K562 (cell line): ENCODE data around the gene HYAL3. TPM values are rescaled to one million over a fixed set of nuclear protein-coding genes. Genes with fewer than 3 reads are reported as not detected.

Experiments used
- BHLHE40 ChIP-seq: IDR thresholded peaks from 2 replicates; pipeline ENCODE4 v1.6.1; 2011; ENCODE audit warnings: low read length, improper control_type of control experiment
- CTCFL ChIP-seq: IDR thresholded peaks from 2 replicates; pipeline ENCODE4 v1.6.1; 2011; ENCODE audit warnings: borderline replicate concordance, low read depth, mild to moderate bottlenecking, moderate library complexity, low read length; ENCODE audit not compliant: insufficient read depth, poor library complexity, severe bottlenecking
- ELF2 ChIP-seq: fragments of 250-450 bp; sonication (Bioruptor Pico); IDR thresholded peaks from 2 replicates; pipeline ENCODE4 v1.5.0; 2021; ENCODE audit warnings: mild to moderate bottlenecking
- FOXP1 ChIP-seq: sonication (generic); formaldehyde crosslinking; IDR thresholded peaks from 2 replicates; pipeline ENCODE4 v1.8.0; 2022; ENCODE audit warnings: mild to moderate bottlenecking, missing genetic modification reagents
- HDAC2 ChIP-seq: fragments of 450-650 bp; IDR thresholded peaks from 2 replicates; pipeline ENCODE4 v1.6.1; 2016; ENCODE audit warnings: mild to moderate bottlenecking
- MBD2 ChIP-seq: sonication (generic); IDR thresholded peaks from 2 replicates; pipeline ENCODE4 v1.6.1; 2016; ENCODE audit warnings: low read depth, borderline replicate concordance
- PHTF2 ChIP-seq: fragments of 250-450 bp; sonication (Bioruptor Pico); IDR thresholded peaks from 2 replicates; pipeline ENCODE4 v1.5.0; 2021; ENCODE audit warnings: mild to moderate bottlenecking
- RBBP5 ChIP-seq: fragments of 200-600 bp; sonication (generic); IDR thresholded peaks from 2 replicates; pipeline ENCODE4 v1.6.1; 2012; ENCODE audit warnings: borderline replicate concordance, mild to moderate bottlenecking, low read length, control low read depth, inconsistent platforms; ENCODE audit not compliant: insufficient read depth, poor library complexity, severe bottlenecking
- RBM39 ChIP-seq: fragments of 200-400 bp; formaldehyde crosslinking; optimal IDR thresholded peaks from 2 replicates; pipeline ENCODE3; 2018; ENCODE audit warnings: low read depth, low read length
- SUPT5H ChIP-seq: fragments of 450-650 bp; IDR thresholded peaks from 2 replicates; pipeline ENCODE4 v1.6.1; 2016
- ZMIZ1 ChIP-seq, 2 experiments: fragments of 150-350 bp in 1 of 2; IDR thresholded peaks; 2 replicates each; pipeline ENCODE4 v1.6.1; 2012 to 2016; ENCODE audit warnings: low read depth in 2 of 2, low read length in 2 of 2, mild to moderate bottlenecking in 1 of 2, moderate library complexity in 1 of 2
- ZNF133 ChIP-seq: fragments of 250-450 bp; sonication (Bioruptor Pico); IDR thresholded peaks from 2 replicates; pipeline ENCODE4 v1.4.0; 2020; ENCODE audit warnings: mild to moderate bottlenecking
- ZNF146 ChIP-seq: IDR thresholded peaks from one replicate; pipeline ENCODE4 v1.6.1; 2018; ENCODE audit warnings: missing compliant biosample characterization; ENCODE audit not compliant: unreplicated experiment
- ZSCAN29 ChIP-seq: fragments of 450-650 bp; IDR thresholded peaks from 2 replicates; pipeline ENCODE4 v1.6.1; 2017
- polyA plus RNA-seq, 8 experiments: library from polyadenylated mRNA; depleted of rRNA in 4 of 8; stranded (reverse) in 5 of 8; unstranded in 3 of 8; fragments of >200 nt; fragmentation: Nextera tagmentation in 2 of 8; fragmentation: Illumina TruSeq in 1 of 8; extraction: Ambion mirVana in 2 of 8; extraction: Trizol in 1 of 8; gene quantifications; 2 replicates each; pipeline versions ENCODE4 v1.2.1 to v1.2.3, GENCODE V29; 2011 to 2014; ENCODE audit warnings: inconsistent platforms in 1 of 8, missing spikeins in 1 of 8
- total RNA-seq, 7 experiments: library from RNA; depleted of rRNA in 6 of 7; stranded (reverse); fragments of >200 nt in 6 of 7; fragmentation: Illumina TruSeq in 2 of 7; extraction: Trizol in 2 of 7; gene quantifications; 2 replicates each; pipeline versions ENCODE4 v1.2.1 to v1.2.3, GENCODE V29; 2011 to 2021; ENCODE audit warnings: low replicate concordance in 1 of 7
- TF ChIP-seq, protein P1 (sequence below): sonication (generic); formaldehyde crosslinking; IDR thresholded peaks from 2 replicates; pipeline ENCODE4 v1.8.0; 2022; ENCODE audit warnings: missing genetic modification reagents, mild to moderate bottlenecking, moderate library complexity, borderline replicate concordance
- TF ChIP-seq, protein P2 (sequence below), 2 experiments: fragments of 450-650 bp in 1 of 2; sonication (generic) in 1 of 2; formaldehyde crosslinking in 1 of 2; IDR thresholded peaks in 1 of 2; conservative IDR thresholded peaks in 1 of 2; 2 replicates each; pipeline versions ENCODE4 v1.6.1 to v1.8.1; 2016 to 2023; ENCODE audit warnings: mild to moderate bottlenecking in 2 of 2, moderate library complexity in 2 of 2, inconsistent platforms in 1 of 2, missing genetic modification reagents in 1 of 2
- TF ChIP-seq, protein P3 (sequence below): sonication (generic); formaldehyde crosslinking; IDR thresholded peaks from 2 replicates; pipeline ENCODE4 v1.4.0; 2020; ENCODE audit warnings: mild to moderate bottlenecking, missing genetic modification reagents

The HYAL3 gene
- total and polyA plus RNA-seq, 9 of the 15 experiments (the other 6 are each of a cell fraction or from before 2014, with no cell fraction given): 0.38 to 9.1 (median 6.8) TPM

- TF ChIP-seq ZMIZ1 (IDR thresholded peaks at IDR 0.05; ENCODE audit: low read depth in 2 of 2, low read length in 2 of 2) (no peak), ZSCAN29 (no peak), PHTF2 (no peak), ZNF133 (CRISPR knock-in tag) (no peak), MBD2 (no peak), RBM39 (no peak), ELF2 (CRISPR knock-in tag) (no peak), ZNF146 (CRISPR knock-in tag) (no peak), HDAC2 (no peak), CTCFL (peak; percentile 91), SUPT5H (0 out of 2 replicates have a peak, but pooled peaks have one; percentile 41), RBBP5 (peak; percentile 62), FOXP1 (CRISPR knock-in tag) (no peak), BHLHE40 (peak; percentile 73)
- TF ChIP-seq, protein P1, sequence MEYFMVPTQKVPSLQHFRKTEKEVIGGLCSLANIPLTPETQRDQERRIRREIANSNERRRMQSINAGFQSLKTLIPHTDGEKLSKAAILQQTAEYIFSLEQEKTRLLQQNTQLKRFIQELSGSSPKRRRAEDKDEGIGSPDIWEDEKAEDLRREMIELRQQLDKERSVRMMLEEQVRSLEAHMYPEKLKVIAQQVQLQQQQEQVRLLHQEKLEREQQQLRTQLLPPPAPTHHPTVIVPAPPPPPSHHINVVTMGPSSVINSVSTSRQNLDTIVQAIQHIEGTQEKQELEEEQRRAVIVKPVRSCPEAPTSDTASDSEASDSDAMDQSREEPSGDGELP: peak; percentile 64; the same call in 1 of the 2 replicates
- TF ChIP-seq, protein P2, sequence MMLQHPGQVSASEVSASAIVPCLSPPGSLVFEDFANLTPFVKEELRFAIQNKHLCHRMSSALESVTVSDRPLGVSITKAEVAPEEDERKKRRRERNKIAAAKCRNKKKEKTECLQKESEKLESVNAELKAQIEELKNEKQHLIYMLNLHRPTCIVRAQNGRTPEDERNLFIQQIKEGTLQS (IDR thresholded peaks at IDR 0.05): peak; percentile 81
- TF ChIP-seq, protein P2 (CRISPR knock-in tag; conservative IDR thresholded peaks at IDR 0.05): no peak
- TF ChIP-seq, protein P3, sequence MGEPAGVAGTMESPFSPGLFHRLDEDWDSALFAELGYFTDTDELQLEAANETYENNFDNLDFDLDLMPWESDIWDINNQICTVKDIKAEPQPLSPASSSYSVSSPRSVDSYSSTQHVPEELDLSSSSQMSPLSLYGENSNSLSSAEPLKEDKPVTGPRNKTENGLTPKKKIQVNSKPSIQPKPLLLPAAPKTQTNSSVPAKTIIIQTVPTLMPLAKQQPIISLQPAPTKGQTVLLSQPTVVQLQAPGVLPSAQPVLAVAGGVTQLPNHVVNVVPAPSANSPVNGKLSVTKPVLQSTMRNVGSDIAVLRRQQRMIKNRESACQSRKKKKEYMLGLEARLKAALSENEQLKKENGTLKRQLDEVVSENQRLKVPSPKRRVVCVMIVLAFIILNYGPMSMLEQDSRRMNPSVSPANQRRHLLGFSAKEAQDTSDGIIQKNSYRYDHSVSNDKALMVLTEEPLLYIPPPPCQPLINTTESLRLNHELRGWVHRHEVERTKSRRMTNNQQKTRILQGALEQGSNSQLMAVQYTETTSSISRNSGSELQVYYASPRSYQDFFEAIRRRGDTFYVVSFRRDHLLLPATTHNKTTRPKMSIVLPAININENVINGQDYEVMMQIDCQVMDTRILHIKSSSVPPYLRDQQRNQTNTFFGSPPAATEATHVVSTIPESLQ (CRISPR knock-in tag): 0 out of 2 replicates have a peak, but pooled peaks have one; percentile 52
Measured at GRCh38 chr3:50260027-50260941, 38.9 kb downstream of the HYAL3 start (continued).
